Activated naive CD8-positive, alpha-beta T cell treated with anti-CD3 and anti-CD28 coated beads, Interleukin-2, amount 50 U/mL, for 24 hours (primary cell): ENCODE data around the gene EPS8L3.

Experiments
- ATAC-seq: fragments of 150-1000 bp; cut with Tn5 transposase; one replicate; pipeline ENCODE4 v1.10.0; 2021
- DNase-seq: peaks from one replicate; pipeline ENCODE4 v3.0.0; 2021
- H3K27ac Mint-ChIP-seq: one replicate; pipeline ENCODE4 v1.8.0; 2021; ENCODE audit warnings: mild to moderate bottlenecking, mixed read lengths
- H3K27me3 Mint-ChIP-seq: one replicate; pipeline ENCODE4 v1.8.0; 2021; ENCODE audit warnings: mixed read lengths
- H3K36me3 Mint-ChIP-seq: one replicate; pipeline ENCODE4 v1.8.0; 2021; ENCODE audit warnings: low read depth, mixed read lengths
- H3K4me1 Mint-ChIP-seq: one replicate; pipeline ENCODE4 v1.8.0; 2021; ENCODE audit warnings: mixed read lengths
- H3K4me3 Mint-ChIP-seq: one replicate; pipeline ENCODE4 v1.8.0; 2021; ENCODE audit warnings: mild to moderate bottlenecking, moderate library complexity, mixed read lengths
- H3K9me3 Mint-ChIP-seq: one replicate; pipeline ENCODE4 v1.8.0; 2021; ENCODE audit warnings: mixed read lengths

The EPS8L3 gene

DNA sequence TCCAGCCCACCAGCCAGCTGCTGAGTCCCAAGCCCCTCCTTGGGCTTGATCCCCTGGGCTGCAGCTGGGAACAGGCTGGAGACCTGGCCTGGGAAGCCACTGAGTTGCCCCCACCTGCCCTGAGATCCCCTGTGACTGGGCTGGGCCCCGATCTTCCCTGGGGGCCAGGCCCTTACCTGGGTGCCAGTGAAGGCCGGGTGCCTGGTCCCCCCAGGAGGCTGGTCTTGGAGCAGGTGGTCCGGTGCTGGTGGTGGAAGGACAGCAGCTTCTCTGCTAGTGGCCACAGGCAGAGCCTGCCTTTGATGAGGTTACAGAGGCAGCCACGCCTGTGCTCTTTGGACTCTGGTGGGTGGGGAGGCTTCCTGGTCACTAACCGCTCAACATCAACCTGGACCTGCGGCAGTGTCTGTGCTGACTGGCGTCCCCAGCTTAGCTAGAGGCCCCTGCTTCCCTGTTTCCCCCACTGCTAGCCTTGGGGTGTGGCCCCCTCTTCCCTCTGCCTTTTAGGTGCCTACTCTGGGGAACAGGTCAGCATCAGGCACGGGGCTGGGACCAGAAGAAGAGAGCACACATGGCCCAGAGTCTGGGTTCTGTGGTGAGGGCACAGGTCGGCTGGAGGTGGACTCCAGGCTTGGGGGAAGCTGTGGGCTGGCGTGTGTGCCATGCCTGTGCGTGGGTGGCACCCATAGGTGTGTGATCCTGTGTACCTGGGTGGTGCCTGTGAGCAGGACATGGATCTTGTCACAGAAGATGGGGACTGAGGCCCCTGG lies at the start of gene EPS8L3:
Gene EPS8L3 (minus strand): TSS at position 278 of the 770 bp plus-strand sequence. CDS start 2,174 bp downstream, outside the sequence.
- Mint-ChIP-seq H3K9me3 (no peaks in the 10 kb centered on the region), H3K36me3 (no peaks in the 10 kb centered on the region), H3K27ac (peak within 1 kb of the TSS; percentile 41), H3K27me3 (no peaks in the 10 kb centered on the region), H3K4me3 (no peak within 1 kb of the TSS), H3K4me1 (no peaks in the 10 kb centered on the region)
- no peak for ATAC-seq
- DNase-seq: no peak

- H3K9me3 Mint-ChIP-seq: peaks cover 6% of the 10 kb centered on the region
- H3K4me1 Mint-ChIP-seq: peaks cover 14% of the 10 kb centered on the region
- DNase-seq: no peak
- no peak overlapping the region for H3K4me3 Mint-ChIP-seq
- no peak for ATAC-seq
- H3K36me3 Mint-ChIP-seq: peaks cover 4% of the 10 kb centered on the region
- H3K27me3 Mint-ChIP-seq: no peaks in the 10 kb centered on the region
- H3K27ac Mint-ChIP-seq: no peak overlapping the region
Measured at GRCh38 chr1:109812691-109813393, 49.1 kb upstream of the EPS8L3 start.

- peaks cover 14% of the 10 kb centered on the region for H3K4me1 Mint-ChIP-seq
- no peaks in the 10 kb centered on the region for H3K27me3 Mint-ChIP-seq
- H3K36me3 Mint-ChIP-seq: no peaks in the 10 kb centered on the region
- H3K4me3 Mint-ChIP-seq: no peak overlapping the region
- DNase-seq (no peak), ATAC-seq (peak; percentile 44)
- H3K27ac Mint-ChIP-seq: no peak overlapping the region
- no peaks in the 10 kb centered on the region for H3K9me3 Mint-ChIP-seq
Measured at GRCh38 chr1:109808703-109809102, 45.0 kb upstream of the EPS8L3 start.

- Mint-ChIP-seq H3K36me3 (no peaks in the 10 kb centered on the region), H3K4me3 (no peak overlapping the region), H3K27me3 (no peaks in the 10 kb centered on the region), H3K27ac (no peak overlapping the region), H3K9me3 (no peaks in the 10 kb centered on the region), H3K4me1 (peaks cover 20% of the 10 kb centered on the region)
- DNase-seq: no peak
- ATAC-seq: peak; percentile 48
Measured at GRCh38 chr1:109807822-109808680, 44.3 kb upstream of the EPS8L3 start.

DNA sequence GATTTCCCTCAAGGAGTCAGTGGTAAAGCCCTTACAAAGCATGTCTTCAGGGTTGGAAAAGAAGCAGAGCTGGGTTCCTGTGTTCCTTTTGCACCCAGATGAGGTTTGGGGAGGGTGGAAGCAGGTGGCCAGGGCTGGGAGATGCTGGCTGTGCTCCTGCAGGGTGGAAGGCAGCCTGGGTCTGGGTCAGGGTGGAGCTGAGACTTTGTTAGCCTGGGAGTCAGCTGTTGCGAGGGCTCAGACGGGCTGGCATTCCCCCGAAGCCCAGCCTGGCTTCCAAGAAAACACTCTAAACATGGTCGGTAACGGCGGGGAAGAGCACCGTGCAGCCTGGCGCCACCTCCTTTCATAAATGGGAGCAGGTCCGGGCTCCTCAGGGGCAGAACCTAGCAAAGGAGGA lies 43.7 kb upstream of the EPS8L3 start:
- Mint-ChIP-seq H3K4me3 (no peak overlapping the region), H3K36me3 (no peaks in the 10 kb centered on the region), H3K4me1 (peaks cover 27% of the 10 kb centered on the region), H3K27me3 (no peaks in the 10 kb centered on the region), H3K9me3 (no peaks in the 10 kb centered on the region), H3K27ac (no peak overlapping the region)
- no peak for DNase-seq
- ATAC-seq: no peak

DNA sequence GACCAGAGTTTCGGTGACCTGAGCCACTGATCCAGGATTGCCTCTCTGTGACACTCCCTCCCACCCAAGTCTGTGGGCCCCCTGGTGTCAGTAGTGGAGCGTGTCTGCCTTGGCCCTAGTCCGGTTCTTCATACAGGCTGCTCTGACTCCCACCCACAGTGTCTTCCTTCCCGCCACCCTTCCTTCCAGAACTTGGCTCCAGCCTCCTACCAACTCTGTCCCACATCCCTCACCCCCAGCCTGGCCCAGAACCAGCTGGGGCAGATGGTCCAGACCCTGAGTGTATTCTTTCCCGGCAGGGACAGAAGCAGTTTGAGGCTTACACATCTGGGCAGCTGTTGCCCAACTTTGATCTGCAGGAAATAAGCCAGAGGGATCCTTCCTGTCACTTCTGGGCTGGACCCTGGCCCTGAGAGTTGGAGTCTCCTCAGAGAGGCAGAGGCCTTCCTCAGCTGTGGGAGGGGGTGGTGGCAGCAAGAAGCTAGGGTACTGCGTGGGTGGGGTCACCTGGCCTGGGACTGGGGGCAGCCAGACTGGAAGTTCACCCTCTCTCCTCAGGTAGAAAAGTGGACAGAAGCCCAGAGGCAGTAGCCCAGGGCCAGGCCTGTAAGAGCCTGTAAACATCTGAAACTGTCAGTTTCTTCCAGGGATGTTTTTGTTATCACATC lies 43.1 kb upstream of the EPS8L3 start:
- Mint-ChIP-seq H3K36me3 (no peaks in the 10 kb centered on the region), H3K4me1 (peaks cover 32% of the 10 kb centered on the region), H3K27ac (no peak overlapping the region), H3K9me3 (no peaks in the 10 kb centered on the region), H3K4me3 (no peak overlapping the region), H3K27me3 (no peaks in the 10 kb centered on the region)
- DNase-seq: no peak
- no peak for ATAC-seq

DNA sequence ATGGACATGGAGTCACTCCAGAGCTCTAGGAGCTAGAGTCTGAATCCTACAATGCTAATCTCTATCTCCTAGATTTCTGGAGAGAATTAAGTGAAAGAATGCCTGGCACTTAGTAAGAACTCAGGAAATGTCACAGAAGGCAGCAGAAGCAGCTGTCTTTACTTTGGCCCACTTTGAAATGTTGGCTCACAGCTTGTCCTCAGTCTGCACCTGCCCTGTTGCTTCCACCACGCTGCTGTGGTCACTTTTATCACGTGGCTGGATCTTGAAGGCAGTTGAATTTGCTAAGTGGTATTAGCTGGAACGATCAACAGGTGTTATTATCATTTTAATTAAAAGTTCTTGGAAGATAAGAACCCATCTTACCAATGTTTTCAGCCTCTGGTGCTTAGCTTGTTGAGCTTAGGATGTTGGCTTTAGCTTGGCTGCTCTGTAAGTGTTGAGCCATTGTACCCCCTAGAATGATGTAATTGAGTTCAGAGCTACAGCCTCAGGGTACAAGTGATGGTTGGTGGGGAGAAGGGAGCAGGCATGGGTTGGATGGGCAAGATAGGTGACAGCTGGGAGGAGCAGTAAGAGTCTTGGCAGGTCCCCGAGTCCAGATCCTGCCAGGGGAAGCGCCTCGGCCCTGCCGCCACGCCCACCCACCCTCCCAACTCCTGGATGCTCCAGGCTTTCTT lies 41.9 kb upstream of the EPS8L3 start:
- Mint-ChIP-seq H3K4me1 (peaks cover 44% of the 10 kb centered on the region), H3K27me3 (no peaks in the 10 kb centered on the region), H3K9me3 (no peaks in the 10 kb centered on the region), H3K36me3 (no peaks in the 10 kb centered on the region), H3K27ac (no peak overlapping the region), H3K4me3 (no peak overlapping the region)
- no peak for DNase-seq
- no peak for ATAC-seq

DNA sequence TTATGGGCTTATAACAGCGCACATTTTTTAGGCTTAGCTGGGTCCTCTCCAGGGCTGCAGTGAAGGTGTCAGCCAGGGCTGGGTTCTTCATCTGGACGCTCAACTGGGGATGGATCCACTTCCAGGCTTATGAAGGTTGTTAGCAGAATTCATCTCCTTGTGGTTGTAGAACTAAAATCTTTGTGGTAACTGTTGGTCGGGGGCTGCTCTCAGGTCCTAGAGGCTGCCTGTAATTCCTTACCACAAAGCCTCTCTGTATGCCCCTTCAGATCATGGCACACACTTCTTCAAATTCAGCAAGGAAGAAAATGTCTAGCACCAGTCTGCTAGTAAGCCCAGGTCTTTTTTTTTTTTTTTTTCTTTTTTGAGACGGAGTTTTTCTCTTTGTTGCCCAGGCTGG lies 40.9 kb upstream of the EPS8L3 start:
- H3K27ac Mint-ChIP-seq: no peak overlapping the region
- DNase-seq (no peak), ATAC-seq (no peak)
- H3K4me1 Mint-ChIP-seq: peaks cover 49% of the 10 kb centered on the region
- no peaks in the 10 kb centered on the region for H3K9me3 Mint-ChIP-seq
- H3K36me3 Mint-ChIP-seq: no peaks in the 10 kb centered on the region
- H3K27me3 Mint-ChIP-seq: no peaks in the 10 kb centered on the region
- no peak overlapping the region for H3K4me3 Mint-ChIP-seq

DNA sequence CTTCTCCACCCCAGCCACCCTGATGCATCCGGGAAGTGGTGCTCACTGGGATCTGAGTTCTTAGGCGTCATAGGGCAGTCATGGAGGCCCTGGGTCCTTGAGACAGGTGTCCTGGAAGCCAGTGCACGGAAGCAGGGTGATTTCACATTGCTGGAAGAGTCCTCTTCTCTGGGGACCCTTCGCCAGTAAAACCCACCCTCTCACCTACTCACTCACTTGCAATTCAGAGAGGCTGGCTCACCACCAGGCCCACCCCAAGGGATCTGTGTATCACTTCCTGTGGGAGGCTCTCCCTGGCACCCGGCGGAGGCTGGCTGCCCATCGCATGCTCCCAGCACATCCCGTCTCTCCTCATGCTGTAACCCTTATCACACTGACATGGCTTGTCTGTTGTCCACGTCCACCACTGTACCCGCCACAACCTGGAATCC lies 40.2 kb upstream of the EPS8L3 start:
- H3K9me3 Mint-ChIP-seq: no peaks in the 10 kb centered on the region
- no peaks in the 10 kb centered on the region for H3K27me3 Mint-ChIP-seq
- no peak overlapping the region for H3K4me3 Mint-ChIP-seq
- DNase-seq: no peak
- H3K4me1 Mint-ChIP-seq: peaks cover 56% of the 10 kb centered on the region
- ATAC-seq: no peak
- H3K27ac Mint-ChIP-seq: no peak overlapping the region
- no peaks in the 10 kb centered on the region for H3K36me3 Mint-ChIP-seq

GRCh38 chr1:109802901-109803561 lies 39.3 kb upstream of the EPS8L3 start:
- Mint-ChIP-seq H3K4me3 (peak overlapping the region; percentile 55), H3K27me3 (no peaks in the 10 kb centered on the region), H3K36me3 (no peaks in the 10 kb centered on the region), H3K4me1 (peaks cover 58% of the 10 kb centered on the region), H3K27ac (peak overlapping the region; percentile 82), H3K9me3 (no peaks in the 10 kb centered on the region)
- peak; percentile 21 for ATAC-seq
- DNase-seq: no peak

DNA sequence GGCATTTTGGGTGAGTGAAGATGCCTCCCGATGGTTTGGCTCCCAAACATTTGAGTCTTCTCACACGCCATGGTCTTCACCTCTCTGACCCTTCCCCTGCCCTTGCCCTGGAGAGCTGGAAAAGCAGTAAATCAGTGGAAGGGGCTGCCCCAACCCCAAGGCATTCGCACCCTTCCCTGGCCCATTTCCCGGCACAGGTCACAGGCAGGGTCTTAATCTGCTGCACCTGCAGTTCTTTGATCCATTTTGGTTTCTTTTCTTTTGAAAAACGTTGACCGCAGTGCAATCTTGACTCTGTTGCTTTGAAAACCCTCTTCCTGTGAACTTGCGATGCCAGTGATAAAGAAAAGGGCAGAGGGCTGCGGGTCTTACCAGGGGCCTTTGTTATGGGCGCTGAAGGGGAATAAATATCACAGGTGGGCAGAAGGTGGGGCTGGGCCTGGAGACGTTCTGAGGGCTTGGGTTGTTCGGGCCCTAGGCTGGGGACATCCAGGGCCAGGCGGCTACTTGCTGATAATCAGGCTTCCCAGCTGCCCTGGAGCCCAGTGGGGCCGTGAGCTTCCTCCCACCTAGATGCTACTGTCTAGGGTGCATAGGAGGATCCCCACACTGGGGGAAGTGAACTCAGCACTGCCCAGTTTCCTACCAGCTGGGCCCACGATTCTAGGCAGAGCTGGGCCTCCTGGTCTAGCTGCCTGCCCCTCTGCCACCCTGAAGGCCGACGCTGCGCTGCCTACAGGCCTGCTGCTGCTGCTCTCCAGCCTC lies 38.6 kb upstream of the EPS8L3 start:
- peak overlapping the region; percentile 82 for H3K27ac Mint-ChIP-seq
- no peaks in the 10 kb centered on the region for H3K9me3 Mint-ChIP-seq
- H3K4me1 Mint-ChIP-seq: peaks cover 63% of the 10 kb centered on the region
- ATAC-seq (peak; percentile 80), DNase-seq (peak; percentile 45)
- H3K36me3 Mint-ChIP-seq: no peaks in the 10 kb centered on the region
- H3K4me3 Mint-ChIP-seq: peak overlapping the region; percentile 55
- no peaks in the 10 kb centered on the region for H3K27me3 Mint-ChIP-seq

DNA sequence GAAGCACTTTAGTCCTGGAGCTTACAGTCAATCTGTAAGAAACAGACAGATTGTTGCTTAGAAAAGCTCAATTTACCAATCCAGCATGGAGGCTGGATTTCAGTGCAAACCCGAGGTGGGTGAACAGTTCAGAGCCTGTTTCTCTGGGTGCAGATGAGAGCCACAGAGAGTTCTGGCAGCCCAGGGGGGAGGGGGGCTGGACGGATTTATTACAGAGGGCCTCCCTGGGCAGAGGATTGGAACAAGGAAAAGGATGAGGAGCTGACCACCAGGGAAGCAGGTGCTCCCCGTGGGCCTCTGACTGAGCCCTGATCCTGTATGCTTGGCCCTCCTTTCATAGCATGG lies 38.0 kb upstream of the EPS8L3 start:
- ATAC-seq: peak; percentile 6
- no peaks in the 10 kb centered on the region for H3K36me3 Mint-ChIP-seq
- H3K27me3 Mint-ChIP-seq: no peaks in the 10 kb centered on the region
- no peak for DNase-seq
- no peaks in the 10 kb centered on the region for H3K9me3 Mint-ChIP-seq
- peaks cover 69% of the 10 kb centered on the region for H3K4me1 Mint-ChIP-seq
- H3K27ac Mint-ChIP-seq: peak overlapping the region; percentile 82
- peak overlapping the region; percentile 55 for H3K4me3 Mint-ChIP-seq

DNA sequence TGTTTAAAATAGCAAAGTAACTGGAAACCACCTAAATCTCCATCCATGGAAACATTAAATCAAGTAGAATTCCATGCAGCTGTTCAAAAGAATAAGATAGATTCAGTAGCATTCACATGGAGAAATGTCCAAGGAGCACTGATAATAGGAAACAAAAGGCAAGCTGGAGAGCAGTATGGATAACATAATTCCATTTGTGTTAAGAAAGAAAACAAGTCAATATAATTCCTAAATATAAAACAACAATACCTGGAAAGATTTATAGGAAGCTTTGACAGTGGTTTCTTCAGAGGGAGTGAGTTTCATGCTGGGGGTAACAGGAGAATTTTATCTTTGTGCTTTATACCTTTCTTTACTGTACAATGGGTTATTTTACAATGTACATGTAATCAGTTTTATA lies 36.6 kb upstream of the EPS8L3 start:
- no peaks in the 10 kb centered on the region for H3K27me3 Mint-ChIP-seq
- ATAC-seq (no peak), DNase-seq (no peak)
- no peak overlapping the region for H3K27ac Mint-ChIP-seq
- no peaks in the 10 kb centered on the region for H3K9me3 Mint-ChIP-seq
- no peaks in the 10 kb centered on the region for H3K36me3 Mint-ChIP-seq
- no peak overlapping the region for H3K4me3 Mint-ChIP-seq
- H3K4me1 Mint-ChIP-seq: peaks cover 76% of the 10 kb centered on the region
